Measurements from ENCODE around the gene GAST. TPM values are rescaled to one million over a fixed set of nuclear protein-coding genes. Genes with fewer than 3 reads are reported as not detected.
A peak's percentile ranks its signal among the peaks of the same experiment; 100 is the strongest.
"Not testable (repeated sequence)": the region's sequence is repeated elsewhere in the genome, so short reads cannot be mapped to it uniquely, and the experiment has no call there.

GAST gene
- total RNA-seq, 1 donor = not detected

GRCh38 chr17:41682631-41683030 is 29.5 kb upstream of the GAST start:
- peak in 1 of 3 donors; percentile 26 for DNase-seq (ENCODE audit: low read depth in 2 of 3, low spot score in 2 of 3)

- DNase-seq (ENCODE audit: low read depth in 2 of 3, low spot score in 2 of 3) = no peak
Observed at GRCh38 chr17:41683441-41684007, 28.6 kb upstream of the GAST start.

GRCh38 chr17:41684035-41684434 is 28.1 kb upstream of the GAST start:
- no peak for DNase-seq (ENCODE audit: low read depth in 2 of 3, low spot score in 2 of 3)

- not testable (repeated sequence) for DNase-seq (ENCODE audit: low read depth in 2 of 3, low spot score in 2 of 3)
Observed at GRCh38 chr17:41685753-41686152, 26.4 kb upstream of the GAST start.

- DNase-seq (ENCODE audit: low read depth in 2 of 3, low spot score in 2 of 3) = no peak
Observed at GRCh38 chr17:41686281-41686680, 25.9 kb upstream of the GAST start.

- DNase-seq (ENCODE audit: low read depth in 2 of 3, low spot score in 2 of 3) = peak in 2 of 3 donors; percentile 78 to 80
Observed at GRCh38 chr17:41687828-41688640, 24.1 kb upstream of the GAST start.

- DNase-seq (ENCODE audit: low read depth in 2 of 3, low spot score in 2 of 3) = peak; percentile 98 to 100 (median 100)
Observed at GRCh38 chr17:41688641-41689496, 23.3 kb upstream of the GAST start, which contains the start of gene EIF1. EIF1 (plus strand) TSS chr17:41688885; CDS start chr17:41689039, 154 bp downstream.

- DNase-seq (ENCODE audit: low read depth in 2 of 3, low spot score in 2 of 3) = peak in 2 of 3 donors; percentile 68 to 86
Observed at GRCh38 chr17:41689497-41690299, 22.4 kb upstream of the GAST start.

- no peak for DNase-seq (ENCODE audit: low read depth in 2 of 3, low spot score in 2 of 3)
Observed at GRCh38 chr17:41690497-41690896, 21.6 kb upstream of the GAST start.

GRCh38 chr17:41691031-41691777 is 20.9 kb upstream of the GAST start:
- DNase-seq (ENCODE audit: low read depth in 2 of 3, low spot score in 2 of 3) = peak in 1 of 3 donors; percentile 32

GRCh38 chr17:41692722-41693521 is 19.2 kb upstream of the GAST start:
- DNase-seq (ENCODE audit: low read depth in 2 of 3, low spot score in 2 of 3) = no peak

GRCh38 chr17:41695134-41695661 is 16.9 kb upstream of the GAST start:
- DNase-seq (ENCODE audit: low read depth in 2 of 3, low spot score in 2 of 3) = no peak

GRCh38 chr17:41695954-41696757 is 16.0 kb upstream of the GAST start:
- DNase-seq (ENCODE audit: low read depth in 2 of 3, low spot score in 2 of 3) = peak in 2 of 3 donors; percentile 83 to 96

GRCh38 chr17:41697122-41697962 is 14.8 kb upstream of the GAST start:
- DNase-seq (ENCODE audit: low read depth in 2 of 3, low spot score in 2 of 3) = no peak

GRCh38 chr17:41700843-41701242 is 11.3 kb upstream of the GAST start:
- not testable (repeated sequence) for DNase-seq (ENCODE audit: low read depth in 2 of 3, low spot score in 2 of 3)

- DNase-seq (ENCODE audit: low read depth in 2 of 3, low spot score in 2 of 3) = no peak
Observed at GRCh38 chr17:41702712-41703111, 9.4 kb upstream of the GAST start.

Data from hematopoietic multipotent progenitor cell (in vitro differentiated cells).